ENCODE measurements around the gene TRABD2B. TPM values are rescaled to one million over a fixed set of nuclear protein-coding genes. Genes with fewer than 3 reads are reported as not detected.

Gene TRABD2B
- total RNA-seq, 2 donors from 2014 or later = 2.6 to 4.3 TPM

GRCh38 chr1:47888294-47888629 is 108.9 kb downstream of the TRABD2B start:
- TF ChIP-seq POLR2A (IDR thresholded peaks at IDR 0.05) = no peak
- TF ChIP-seq CTCF (IDR thresholded peaks at IDR 0.05) = no peak
- Histone ChIP-seq H3K27me3 (no peaks in the 10 kb centered on the region), H3K4me3 (no peak overlapping the region), H3K27ac (no peak overlapping the region), H3K36me3 (replicated peaks in 1 of 2; ENCODE audit: insufficient read depth in 1 of 2, low read depth in 2 of 2) (no peaks in the 10 kb centered on the region), H3K9me3 (no peaks in the 10 kb centered on the region), H3K4me1 (peaks cover 10% of the 10 kb centered on the region)
- WGBS, 2 donors = 80 to 100% methylated on average over 1 of the region's 1 CpG
- ATAC-seq = no peak
- DNase-seq = no peak
- intact Hi-C loops (cut with DNase I) = no loop called here

GRCh38 chr1:47887475-47888293 is 109.5 kb downstream of the TRABD2B start:
- DNase-seq (no peak), ATAC-seq (no peak)
- H3K4me3 ChIP-seq = no peak overlapping the region
- H3K36me3 ChIP-seq (replicated peaks in 1 of 2; ENCODE audit: insufficient read depth in 1 of 2, low read depth in 2 of 2) = no peaks in the 10 kb centered on the region
- no peak overlapping the region for H3K27ac ChIP-seq
- 49 to 57% methylated on average over 16 of the region's 16 CpGs for WGBS, 2 donors
- no peak for TF ChIP-seq POLR2A (IDR thresholded peaks at IDR 0.05)
- TF ChIP-seq CTCF (IDR thresholded peaks at IDR 0.05) = no peak
- intact Hi-C loops (cut with DNase I) = no loop called here
- H3K9me3 ChIP-seq = no peaks in the 10 kb centered on the region
- H3K27me3 ChIP-seq = no peaks in the 10 kb centered on the region
- H3K4me1 ChIP-seq = peaks cover 16% of the 10 kb centered on the region

- intact Hi-C loops (cut with DNase I) = no loop called here
- H3K4me1 ChIP-seq = peaks cover 22% of the 10 kb centered on the region
- ATAC-seq (no peak), DNase-seq (no peak)
- TF ChIP-seq POLR2A (IDR thresholded peaks at IDR 0.05) (no peak), CTCF (IDR thresholded peaks at IDR 0.05) (no peak)
- no peaks in the 10 kb centered on the region for H3K9me3 ChIP-seq
- H3K27me3 ChIP-seq = no peaks in the 10 kb centered on the region
- no peak overlapping the region for H3K4me3 ChIP-seq
- WGBS, 2 donors = 44 to 84% methylated on average over 2 of the region's 2 CpGs
- H3K27ac ChIP-seq = no peak overlapping the region
- H3K36me3 ChIP-seq (replicated peaks in 1 of 2; ENCODE audit: insufficient read depth in 1 of 2, low read depth in 2 of 2) = no peaks in the 10 kb centered on the region
Measured at GRCh38 chr1:47887060-47887459, 110.1 kb downstream of the TRABD2B start.

GRCh38 chr1:47886141-47886540 is 111.0 kb downstream of the TRABD2B start:
- Histone ChIP-seq H3K4me3 (no peak overlapping the region), H3K9me3 (no peaks in the 10 kb centered on the region), H3K27ac (no peak overlapping the region), H3K36me3 (replicated peaks in 1 of 2; ENCODE audit: insufficient read depth in 1 of 2, low read depth in 2 of 2) (no peaks in the 10 kb centered on the region), H3K27me3 (no peaks in the 10 kb centered on the region), H3K4me1 (peaks cover 31% of the 10 kb centered on the region)
- DNase-seq (no peak), ATAC-seq (no peak)
- intact Hi-C loops (cut with DNase I) = no loop called here
- TF ChIP-seq POLR2A (IDR thresholded peaks at IDR 0.05) (no peak), CTCF (IDR thresholded peaks at IDR 0.05) (no peak)
- 66 to 82% methylated on average over 7 of the region's 7 CpGs for WGBS, 2 donors

Data from body of pancreas (tissue), 4 donors.